HepG2 (cell line): ENCODE data around the gene UNG. TPM values are rescaled to one million over a fixed set of nuclear protein-coding genes. Genes with fewer than 3 reads are reported as not detected.

Experiments
- AHR ChIP-seq: IDR thresholded peaks from 2 replicates; pipeline ENCODE4 v1.6.1; 2018; ENCODE audit warnings: missing genetic modification reagents, missing compliant biosample characterization
- BATF2 ChIP-seq: sonication (generic); formaldehyde crosslinking; IDR thresholded peaks from 2 replicates; pipeline ENCODE4 v1.8.0; 2022; ENCODE audit warnings: mild to moderate bottlenecking, missing genetic modification reagents, moderate library complexity
- BRCA1 ChIP-seq: sonication (generic); formaldehyde crosslinking; IDR thresholded peaks from 2 replicates; pipeline ENCODE4 v1.4.0; 2020; ENCODE audit warnings: missing genetic modification reagents
- CBX2 ChIP-seq, 2 experiments: fragments of 200-600 bp in 1 of 2; sonication (generic); formaldehyde crosslinking in 1 of 2; IDR thresholded peaks; 2 replicates each; pipeline versions ENCODE4 v1.7.0 to v1.8.1; 2018 to 2022; ENCODE audit warnings: low read depth in 2 of 2, low read length in 1 of 2, mild to moderate bottlenecking in 1 of 2, missing genetic modification reagents in 1 of 2
- CREM ChIP-seq, 2 experiments: sonication (generic) in 1 of 2; formaldehyde crosslinking in 1 of 2; IDR thresholded peaks; 2 replicates each; pipeline versions ENCODE4 v1.4.0 to v1.6.1; 2016 to 2020; ENCODE audit warnings: antibody characterized with exemption in 1 of 2, mild to moderate bottlenecking in 1 of 2, missing genetic modification reagents in 1 of 2
- GABPA ChIP-seq, 2 experiments: IDR thresholded peaks; 2 replicates each; pipeline ENCODE4 v1.6.1; 2011 to 2016; ENCODE audit warnings: low read depth in 2 of 2, low read length in 1 of 2, missing biosample characterization in 1 of 2, missing genetic modification characterization in 1 of 2
- GTF2F1 ChIP-seq: fragments of 150-350 bp; IDR thresholded peaks from 2 replicates; pipeline ENCODE4 v1.6.1; 2014; ENCODE audit warnings: low read length
- IRF1 ChIP-seq: sonication (generic); formaldehyde crosslinking; IDR thresholded peaks from 2 replicates; pipeline ENCODE4 v1.4.0; 2020; ENCODE audit warnings: low read depth, mild to moderate bottlenecking, missing genetic modification reagents
- NCOA2 ChIP-seq: sonication (generic); formaldehyde crosslinking; IDR thresholded peaks from 2 replicates; pipeline ENCODE4 v1.8.0; 2022; ENCODE audit warnings: inconsistent platforms
- NR3C1 ChIP-seq: sonication (generic); formaldehyde crosslinking; IDR thresholded peaks from 2 replicates; pipeline ENCODE4 v1.4.0; 2020; ENCODE audit warnings: missing genetic modification reagents
- PRDM15 ChIP-seq: sonication (generic); formaldehyde crosslinking; IDR thresholded peaks from 2 replicates; pipeline ENCODE4 v1.4.0; 2020; ENCODE audit warnings: missing genetic modification reagents
- SIN3A ChIP-seq: IDR thresholded peaks from 2 replicates; pipeline ENCODE4 v1.6.1; 2011; ENCODE audit warnings: low read depth, mild to moderate bottlenecking, control low read depth, low read length, borderline replicate concordance
- TCF12 ChIP-seq, 2 experiments: fragments of 450-650 bp in 1 of 2; sonication (generic) in 1 of 2; formaldehyde crosslinking in 1 of 2; IDR thresholded peaks; 2 replicates each; pipeline versions ENCODE4 v1.6.1 to v1.8.0; 2017 to 2022; ENCODE audit warnings: antibody characterized with exemption in 1 of 2, mild to moderate bottlenecking in 1 of 2, missing genetic modification reagents in 1 of 2, moderate library complexity in 1 of 2
- TEAD3 ChIP-seq: optimal IDR thresholded peaks from 2 replicates; pipeline ENCODE3; 2016; ENCODE audit warnings: borderline replicate concordance
- U2AF2 ChIP-seq: fragments of 200-400 bp; formaldehyde crosslinking; IDR thresholded peaks from 2 replicates; pipeline ENCODE4 v1.6.1; 2017; ENCODE audit warnings: low read depth, mild to moderate bottlenecking, low read length
- ZBTB7B ChIP-seq: sonication (generic); formaldehyde crosslinking; IDR thresholded peaks from 2 replicates; pipeline ENCODE4 v1.4.0; 2020; ENCODE audit warnings: missing genetic modification reagents
- ZKSCAN8 ChIP-seq: IDR thresholded peaks from 2 replicates; pipeline ENCODE4 v1.6.1; 2016; ENCODE audit warnings: borderline replicate concordance, missing genetic modification reagents, missing compliant biosample characterization
- ZNF432 ChIP-seq: sonication (generic); formaldehyde crosslinking; IDR thresholded peaks from 2 replicates; pipeline ENCODE4 v1.5.0; 2020; ENCODE audit warnings: missing genetic modification reagents, mild to moderate bottlenecking, borderline replicate concordance
- ZNF761 ChIP-seq: sonication (generic); formaldehyde crosslinking; conservative IDR thresholded peaks from 2 replicates; pipeline ENCODE4 v1.4.0; 2020; ENCODE audit warnings: mild to moderate bottlenecking, missing genetic modification reagents
- ZNF788 ChIP-seq: sonication (generic); formaldehyde crosslinking; IDR thresholded peaks from 2 replicates; pipeline ENCODE4 v1.5.0; 2020; ENCODE audit warnings: mild to moderate bottlenecking, missing genetic modification reagents, borderline replicate concordance
- ZSCAN20 ChIP-seq: sonication (generic); formaldehyde crosslinking; IDR thresholded peaks from 2 replicates; pipeline ENCODE4 v1.4.0; 2020; ENCODE audit warnings: missing genetic modification reagents, mild to moderate bottlenecking, borderline replicate concordance
- polyA plus RNA-seq, 8 experiments: library from polyadenylated mRNA; depleted of rRNA in 3 of 8; stranded (reverse) in 7 of 8; unstranded in 1 of 8; fragments of >200 nt; fragmentation: Illumina TruSeq in 4 of 8; extraction: Trizol in 4 of 8; gene quantifications; 2 replicates each; pipeline versions ENCODE4 v1.2.1 to v1.2.3, GENCODE V29; 2011 to 2016; ENCODE audit warnings: low read depth in 4 of 8, missing spikeins in 1 of 8, mixed read lengths in 1 of 8; ENCODE audit not compliant: insufficient read depth in 1 of 8
- total RNA-seq, 5 experiments: library from RNA; depleted of rRNA; stranded (reverse); fragments of >200 nt; fragmentation: Illumina TruSeq; extraction: Trizol; gene quantifications; 2 replicates each; pipeline ENCODE4 v1.2.3, GENCODE V29; 2016; ENCODE audit warnings: low read depth in 1 of 5
- TF ChIP-seq, protein P1 (sequence below): sonication (generic); formaldehyde crosslinking; conservative IDR thresholded peaks from 2 replicates; pipeline ENCODE4 v1.4.0; 2020; ENCODE audit warnings: missing genetic modification reagents

Gene UNG
- total and polyA plus RNA-seq, 2 of the 13 experiments (the other 11 are each of a cell fraction or from before 2014, with no cell fraction given): 23.3 to 114 TPM

- TF ChIP-seq TCF12 (IDR thresholded peaks at IDR 0.05) (no peak), TCF12 (CRISPR knock-in tag; IDR thresholded peaks at IDR 0.05) (no peak), SIN3A (peak; percentile 45; the same call in 1 of the 2 replicates), CBX2 (IDR thresholded peaks at IDR 0.05; ENCODE audit: low read depth, low read length) (no peak), CBX2 (CRISPR knock-in tag; IDR thresholded peaks at IDR 0.05; ENCODE audit: low read depth) (no peak), PRDM15 (CRISPR knock-in tag) (peak; percentile 79), GTF2F1 (no peak), NCOA2 (CRISPR knock-in tag) (no peak), GABPA (IDR thresholded peaks at IDR 0.05; ENCODE audit: low read depth, low read length) (no peak), GABPA (CRISPR knock-in tag; IDR thresholded peaks at IDR 0.05; ENCODE audit: low read depth) (peak; percentile 57), ZNF788 (CRISPR knock-in tag) (peak; percentile 49; the same call in 1 of the 2 replicates), CREM (IDR thresholded peaks at IDR 0.05) (peak; percentile 57), CREM (CRISPR knock-in tag; IDR thresholded peaks at IDR 0.05) (no peak), AHR (peak; percentile 83; the same call in 1 of the 2 replicates), ZSCAN20 (CRISPR knock-in tag) (no peak), NR3C1 (CRISPR knock-in tag) (no peak), BRCA1 (CRISPR knock-in tag) (no peak), IRF1 (CRISPR knock-in tag) (no peak), ZNF761 (0 out of 2 replicates have a peak, but pooled peaks have one; percentile 20), ZKSCAN8 (CRISPR knock-in tag) (0 out of 2 replicates have a peak, but pooled peaks have one; percentile 39), U2AF2 (peak; percentile 89; the same call in 1 of the 2 replicates), ZBTB7B (CRISPR knock-in tag) (peak; percentile 65), ZNF432 (CRISPR knock-in tag) (no peak), TEAD3 (CRISPR knock-in tag) (peak; percentile 36), BATF2 (no peak)
- TF ChIP-seq, protein P1, sequence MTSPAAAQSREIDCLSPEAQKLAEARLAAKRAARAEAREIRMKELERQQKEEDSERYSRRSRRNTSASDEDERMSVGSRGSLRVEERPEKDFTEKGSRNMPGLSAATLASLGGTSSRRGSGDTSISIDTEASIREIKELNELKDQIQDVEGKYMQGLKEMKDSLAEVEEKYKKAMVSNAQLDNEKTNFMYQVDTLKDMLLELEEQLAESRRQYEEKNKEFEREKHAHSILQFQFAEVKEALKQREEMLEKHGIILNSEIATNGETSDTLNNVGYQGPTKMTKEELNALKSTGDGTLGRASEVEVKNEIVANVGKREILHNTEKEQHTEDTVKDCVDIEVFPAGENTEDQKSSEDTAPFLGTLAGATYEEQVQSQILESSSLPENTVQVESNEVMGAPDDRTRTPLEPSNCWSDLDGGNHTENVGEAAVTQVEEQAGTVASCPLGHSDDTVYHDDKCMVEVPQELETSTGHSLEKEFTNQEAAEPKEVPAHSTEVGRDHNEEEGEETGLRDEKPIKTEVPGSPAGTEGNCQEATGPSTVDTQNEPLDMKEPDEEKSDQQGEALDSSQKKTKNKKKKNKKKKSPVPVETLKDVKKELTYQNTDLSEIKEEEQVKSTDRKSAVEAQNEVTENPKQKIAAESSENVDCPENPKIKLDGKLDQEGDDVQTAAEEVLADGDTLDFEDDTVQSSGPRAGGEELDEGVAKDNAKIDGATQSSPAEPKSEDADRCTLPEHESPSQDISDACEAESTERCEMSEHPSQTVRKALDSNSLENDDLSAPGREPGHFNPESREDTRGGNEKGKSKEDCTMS (CRISPR knock-in tag): no peak
Observed at GRCh38 chr12:109110988-109111495, 13.6 kb downstream of the UNG start (continued).
